GM12801 (cell line): ENCODE measurements around the gene RAB19.

Experiments used
- CTCF ChIP-seq: IDR thresholded peaks from one replicate; pipeline ENCODE4 v1.5.1; 2011; ENCODE audit warnings: control low read depth; ENCODE audit not compliant: insufficient read length; ENCODE audit errors: extremely low read depth

Gene RAB19

DNA sequence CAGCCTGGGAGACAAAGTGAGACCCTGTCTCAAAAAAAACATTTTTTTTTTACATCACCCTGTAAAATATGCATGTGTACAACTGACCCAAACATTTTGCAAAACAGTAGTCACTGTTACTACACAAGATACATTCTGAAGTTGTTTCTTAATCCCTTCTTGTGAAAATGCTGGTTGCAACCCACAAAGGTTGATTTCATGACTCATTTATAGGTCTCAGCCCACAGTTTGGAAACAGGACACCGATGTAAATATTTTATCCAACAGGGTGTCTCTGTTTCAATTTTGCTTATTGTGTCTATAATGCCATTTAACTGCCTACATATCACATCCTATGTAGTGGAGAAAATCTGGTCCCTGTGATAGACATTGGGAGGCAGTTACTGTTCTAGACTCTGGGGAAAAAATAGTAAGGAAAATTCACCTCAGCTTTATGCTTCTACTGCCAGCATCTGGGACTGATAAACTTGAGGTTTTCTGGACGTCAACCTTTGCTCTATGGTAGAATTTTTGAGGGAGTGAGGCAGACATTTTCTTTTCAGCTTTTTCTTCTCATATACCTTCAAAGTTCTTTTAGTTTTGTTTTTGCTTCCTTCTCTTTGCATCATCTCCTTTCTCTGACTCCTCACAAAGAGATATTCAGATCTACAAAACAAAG is 1.6 kb upstream of the RAB19 start:
- TF ChIP-seq CTCF, result no peak

DNA sequence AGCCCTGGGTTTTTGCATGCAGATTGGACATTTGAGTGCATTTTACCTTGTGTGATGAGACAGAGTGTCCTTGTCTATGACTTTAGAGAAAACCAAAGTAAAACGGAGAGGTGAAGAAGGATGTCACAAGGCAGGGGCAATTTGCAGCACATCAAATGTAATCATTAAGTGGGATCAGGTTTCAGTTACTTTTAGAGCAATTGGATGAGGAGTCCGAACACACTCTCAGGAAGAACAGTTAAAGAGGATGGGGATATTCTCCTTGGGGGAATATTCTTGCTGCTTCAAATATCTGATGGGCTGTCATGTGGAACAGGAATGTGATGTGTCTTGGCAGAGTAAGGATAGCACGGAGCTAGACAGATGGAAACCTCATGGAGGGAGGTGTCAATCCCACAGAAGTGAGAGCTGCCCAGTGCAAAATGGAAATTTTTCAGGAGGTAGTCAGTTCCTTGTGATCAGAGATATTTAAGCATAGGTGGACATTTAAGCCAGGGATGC is 757 bp downstream of the RAB19 start:
- no peak for TF ChIP-seq CTCF

DNA sequence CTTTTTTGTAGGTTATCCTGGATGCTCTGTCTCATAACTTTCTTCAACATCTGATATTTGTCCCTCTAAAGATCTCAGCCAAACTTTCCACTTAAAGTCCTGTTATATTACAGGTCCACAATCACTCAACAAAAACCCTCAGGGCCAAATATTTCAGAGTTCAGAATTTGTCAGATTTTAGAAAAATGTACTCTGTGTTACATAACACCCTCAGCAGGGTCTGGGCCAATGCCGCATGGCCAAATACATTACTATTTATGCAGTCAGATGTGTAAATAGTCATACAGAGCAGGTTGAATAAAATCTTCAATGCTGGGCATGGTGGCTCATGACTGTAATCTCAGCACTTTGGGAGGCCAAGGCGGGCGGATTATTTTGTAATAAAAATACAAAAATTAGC is 11.5 kb downstream of the RAB19 start:
- no peak for TF ChIP-seq CTCF

- TF ChIP-seq CTCF, result no peak
These were observed 12.7 kb downstream of the RAB19 start for GRCh38 chr7:140416560-140416959.

DNA sequence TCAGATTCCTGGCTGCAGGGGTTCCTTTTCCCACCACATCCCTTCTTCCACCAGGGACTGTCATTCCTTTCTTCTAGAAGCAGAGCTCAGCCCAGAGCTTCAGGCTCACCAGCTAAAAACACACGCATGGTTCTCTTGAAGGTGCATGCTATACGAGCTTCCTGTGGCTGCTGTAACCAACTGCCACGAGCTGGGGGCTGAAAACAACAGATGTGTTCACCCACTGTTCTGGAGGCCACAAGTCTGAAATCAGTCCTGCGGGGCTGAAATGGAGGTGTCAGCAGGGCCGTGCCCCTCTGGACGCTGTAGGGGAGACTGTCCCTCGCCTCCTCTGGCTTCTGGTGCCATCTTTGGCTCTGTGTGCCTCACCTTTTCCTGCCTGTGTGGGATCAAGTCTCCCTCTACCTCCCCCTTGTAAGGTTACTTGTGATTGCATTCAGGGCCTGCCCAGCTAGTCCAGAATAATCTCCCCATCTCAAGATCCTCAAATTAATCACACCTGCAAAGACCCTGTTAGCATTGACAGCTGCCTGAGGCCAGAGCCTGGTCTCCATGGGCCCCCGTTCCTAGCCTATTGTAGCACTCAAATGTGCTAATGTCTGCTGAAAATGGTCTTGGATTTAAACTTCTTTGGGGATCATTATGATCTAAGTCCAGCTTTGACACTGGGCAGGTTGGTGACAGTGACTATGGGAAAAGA is 13.7 kb downstream of the RAB19 start:
- no peak for TF ChIP-seq CTCF

GRCh38 chr7:140418653-140419052 is 14.8 kb downstream of the RAB19 start:
- TF ChIP-seq CTCF, result no peak

GRCh38 chr7:140421521-140421920 is 17.7 kb downstream of the RAB19 start:
- no peak for TF ChIP-seq CTCF
